Measurements from ENCODE around the gene SPINK8.
"Not testable (repeated sequence)": the region's sequence is repeated elsewhere in the genome, so short reads cannot be mapped to it uniquely, and the experiment has no call there.

SPINK8 gene

GRCh38 chr3:48344867-48345507, 11.5 kb upstream of the SPINK8 start:
- Histone ChIP-seq H3K4me3 (ENCODE audit: low read depth, low read length) (no peak overlapping the region), H3K4me1 (ENCODE audit: control insufficient read depth, insufficient read depth, low read length) (no peaks in the 10 kb centered on the region), H3K27ac (ENCODE audit: extremely low read depth, low read depth, low read length) (no peak overlapping the region), H3K36me3 (ENCODE audit: control insufficient read depth in 2 of 2, insufficient read depth in 1 of 2, low read length in 2 of 2) (no peaks in the 10 kb centered on the region), H3K9me3 (ENCODE audit: control insufficient read depth, insufficient read depth, low read depth, low read length) (no peaks in the 10 kb centered on the region)
- ChIA-PET POLR2A (no interaction called here), CTCF (no interaction called here)
- peak; percentile 41; the same call in 1 of the 2 replicates for TF ChIP-seq ZNF629 (tag by site-specific recombination; IDR thresholded peaks at IDR 0.05)
- peak; percentile 65 for TF ChIP-seq SP7 (tag by site-specific recombination; IDR thresholded peaks at IDR 0.05)
- no peak for TF ChIP-seq ZNF560 (tag by site-specific recombination; IDR thresholded peaks at IDR 0.05; ENCODE audit: borderline replicate concordance)
- peak; percentile 40; the same call in 1 of the 2 replicates for TF ChIP-seq ZBTB21 (tag by site-specific recombination; IDR thresholded peaks at IDR 0.05)

- Histone ChIP-seq H3K4me1 (ENCODE audit: control insufficient read depth, insufficient read depth, low read length) (no peaks in the 10 kb centered on the region), H3K9me3 (ENCODE audit: control insufficient read depth, insufficient read depth, low read depth, low read length) (no peaks in the 10 kb centered on the region), H3K4me3 (ENCODE audit: low read depth, low read length) (no peak overlapping the region), H3K36me3 (ENCODE audit: control insufficient read depth in 2 of 2, insufficient read depth in 1 of 2, low read length in 2 of 2) (no peaks in the 10 kb centered on the region), H3K27ac (ENCODE audit: extremely low read depth, low read depth, low read length) (no peak overlapping the region)
- ChIA-PET POLR2A (no interaction called here), CTCF (no interaction called here)
- TF ChIP-seq ZNF140 (tag by site-specific recombination; IDR thresholded peaks at IDR 0.05) (no peak), ZNF704 (tag by site-specific recombination; IDR thresholded peaks at IDR 0.05) (no peak), ZNF280C (tag by site-specific recombination; IDR thresholded peaks at IDR 0.05) (no peak), GLIS2 (tag by site-specific recombination; IDR thresholded peaks at IDR 0.05) (no peak), SP7 (tag by site-specific recombination; IDR thresholded peaks at IDR 0.05) (peak; percentile 81)
Measured at GRCh38 chr3:48343432-48343831, 10.0 kb upstream of the SPINK8 start.

GRCh38 chr3:48338635-48339034, 5.2 kb upstream of the SPINK8 start:
- H3K27ac ChIP-seq (ENCODE audit: extremely low read depth, low read depth, low read length) = no peak overlapping the region
- no peaks in the 10 kb centered on the region for H3K9me3 ChIP-seq (ENCODE audit: control insufficient read depth, insufficient read depth, low read depth, low read length)
- H3K36me3 ChIP-seq (ENCODE audit: control insufficient read depth in 2 of 2, insufficient read depth in 1 of 2, low read length in 2 of 2) = no peaks in the 10 kb centered on the region
- ChIA-PET POLR2A (no interaction called here), CTCF (interaction anchor here (1.1 kb wide), 1 partner anchor 62 kb away, joined by 3 read pairs; no protein-coding TSS in a partner anchor)
- TF ChIP-seq ZNF19 (tag by site-specific recombination; IDR thresholded peaks at IDR 0.05; ENCODE audit: low read depth) (no peak), SALL2 (tag by site-specific recombination; IDR thresholded peaks at IDR 0.05; ENCODE audit: borderline replicate concordance) (no peak), SP7 (tag by site-specific recombination; IDR thresholded peaks at IDR 0.05) (no peak), ZNF658 (tag by site-specific recombination; IDR thresholded peaks at IDR 0.05) (no peak), HOXD13 (CRISPR knock-in tag; IDR thresholded peaks at IDR 0.05; ENCODE audit: borderline replicate concordance) (no peak), GFI1B (tag by site-specific recombination; IDR thresholded peaks at IDR 0.05) (no peak), ZBTB8A (tag by site-specific recombination; IDR thresholded peaks at IDR 0.05) (no peak), ZNF362 (tag by site-specific recombination; IDR thresholded peaks at IDR 0.05) (no peak), ZNF211 (tag by site-specific recombination; IDR thresholded peaks at IDR 0.05; ENCODE audit: low read depth) (no peak), REPIN1 (tag by site-specific recombination; IDR thresholded peaks at IDR 0.05; ENCODE audit: low read depth) (no peak), ZNF274 (IDR thresholded peaks at IDR 0.05; ENCODE audit: low read length) (no peak), ZNF274 (tag by site-specific recombination; IDR thresholded peaks at IDR 0.05; ENCODE audit: borderline replicate concordance) (no peak), ZNF692 (tag by site-specific recombination; IDR thresholded peaks at IDR 0.05) (no peak), YY1 (tag by site-specific recombination; IDR thresholded peaks at IDR 0.05) (no peak), ZNF530 (tag by site-specific recombination; IDR thresholded peaks at IDR 0.05; ENCODE audit: low read depth) (no peak), ZNF121 (tag by site-specific recombination; IDR thresholded peaks at IDR 0.05) (no peak), ZFP3 (tag by site-specific recombination; IDR thresholded peaks at IDR 0.05; ENCODE audit: low read depth) (no peak)
- no peak overlapping the region for H3K4me3 ChIP-seq (ENCODE audit: low read depth, low read length)
- H3K4me1 ChIP-seq (ENCODE audit: control insufficient read depth, insufficient read depth, low read length) = no peaks in the 10 kb centered on the region

- POLR2A ChIA-PET; H3K9me3 ChIP-seq (ENCODE audit: control insufficient read depth, insufficient read depth, low read depth, low read length); H3K4me3 ChIP-seq (ENCODE audit: low read depth, low read length); H3K27ac ChIP-seq (ENCODE audit: extremely low read depth, low read depth, low read length); H3K4me1 ChIP-seq (ENCODE audit: control insufficient read depth, insufficient read depth, low read length); H3K36me3 ChIP-seq (ENCODE audit: control insufficient read depth in 2 of 2, insufficient read depth in 1 of 2, low read length in 2 of 2): not testable (repeated sequence)
- CTCF ChIA-PET = interaction anchor here (1.1 kb wide), 1 partner anchor 63 kb away, joined by 3 read pairs; no protein-coding TSS in a partner anchor
Measured at GRCh38 chr3:48337536-48337935, 4.1 kb upstream of the SPINK8 start.

Measured in HEK293 (cell line).